Mammary epithelial cell (primary cell): ENCODE results near the gene SPATA3.

ENCODE experiments used
- CTCF ChIP-seq, 2 donors: IDR thresholded peaks in 1 of 2; conservative IDR thresholded peaks in 1 of 2; 2 replicates each; pipeline ENCODE4 v1.5.1; 2011 to 2012; ENCODE audit warnings: inconsistent platforms in 2 of 2, low read length in 2 of 2, mild to moderate bottlenecking in 2 of 2, control low read depth in 1 of 2, low read depth in 1 of 2; ENCODE audit not compliant: insufficient read depth in 1 of 2; ENCODE audit errors: extremely low read depth in 1 of 2
- EZH2 ChIP-seq: IDR thresholded peaks from 2 replicates; pipeline ENCODE4 v1.6.1; 2012; ENCODE audit warnings: low read length, inconsistent platforms, borderline replicate concordance

GRCh38 chr2:230989731-230990130 lies 6.2 kb upstream of the SPATA3 start:
- TF ChIP-seq CTCF (conservative IDR thresholded peaks at IDR 0.05 in 1 of 2, IDR thresholded peaks at IDR 0.05 in 1 of 2; ENCODE audit: extremely low read depth in 1 of 2, insufficient read depth in 1 of 2, low read depth in 1 of 2, low read length in 2 of 2) (no peak), EZH2 (no peak)
